RWPE2 (cell line): ENCODE results near the gene PTHLH.

ENCODE experiments used
- ATAC-seq: fragments of 200-7000 bp; cut with Tn5 transposase; 3 replicates; pipeline ENCODE4 v1.9.1; 2021; ENCODE audit warnings: low read depth
- DNase-seq: peaks from one replicate; pipeline ENCODE4 v3.0.0-alpha.2; 2020; ENCODE audit warnings: low spot score
- H3K27ac ChIP-seq: fragments of 450-650 bp; 2 replicates; pipeline ENCODE4 v1.5.1; 2017; ENCODE audit warnings: mild to moderate bottlenecking; ENCODE audit not compliant: poor library complexity, severe bottlenecking
- H3K27me3 ChIP-seq: fragments of 250-450 bp; sonication (Bioruptor Pico); 2 replicates; pipeline ENCODE4 v1.5.1; 2021; ENCODE audit warnings: mild to moderate bottlenecking, moderate library complexity; ENCODE audit not compliant: insufficient read depth, poor library complexity, severe bottlenecking
- H3K36me3 ChIP-seq: fragments of 250-450 bp; sonication (Bioruptor Pico); 2 replicates; pipeline ENCODE4 v1.5.1; 2020; ENCODE audit warnings: low read depth, mild to moderate bottlenecking, moderate library complexity
- H3K4me1 ChIP-seq: fragments of 250-450 bp; sonication (Bioruptor Pico); 2 replicates; pipeline ENCODE4 v1.5.1; 2021; ENCODE audit warnings: mild to moderate bottlenecking, moderate library complexity; ENCODE audit not compliant: insufficient read depth, poor library complexity, severe bottlenecking
- H3K4me3 ChIP-seq: fragments of 250-450 bp; sonication (Bioruptor Pico); 2 replicates; pipeline ENCODE4 v1.5.1; 2021; ENCODE audit warnings: mild to moderate bottlenecking, moderate library complexity; ENCODE audit not compliant: severe bottlenecking
- H3K9me3 ChIP-seq: fragments of 250-450 bp; sonication (Bioruptor Pico); 2 replicates; pipeline ENCODE4 v1.5.1; 2021; ENCODE audit warnings: mild to moderate bottlenecking, moderate library complexity; ENCODE audit not compliant: severe bottlenecking
- TF ChIP-seq, protein P1 (sequence below): fragments of 450-650 bp; IDR thresholded peaks from one replicate; pipeline ENCODE4 v1.5.1; 2017; ENCODE audit warnings: mild to moderate bottlenecking, moderate library complexity; ENCODE audit not compliant: poor library complexity, severe bottlenecking

The PTHLH gene

DNA sequence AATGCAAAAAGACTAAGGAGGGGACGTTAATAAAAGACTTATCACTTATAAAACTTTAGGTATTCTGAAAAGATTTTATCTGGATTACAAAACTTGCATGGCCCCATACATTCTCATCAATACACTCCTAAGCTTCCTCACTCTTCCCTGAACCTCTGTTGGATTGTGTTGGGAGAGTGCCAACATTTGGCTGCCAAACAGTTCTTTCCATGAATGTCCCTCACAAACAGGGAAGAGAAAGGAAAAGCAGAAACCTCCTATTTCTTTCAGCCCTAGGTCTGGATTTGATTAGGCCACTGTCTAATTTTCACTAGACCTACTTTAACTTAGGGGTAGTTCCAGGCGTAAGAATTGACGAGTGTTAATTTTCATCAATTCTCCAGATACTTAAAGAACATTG is 11.7 kb downstream of the PTHLH start:
- TF ChIP-seq, protein P1, sequence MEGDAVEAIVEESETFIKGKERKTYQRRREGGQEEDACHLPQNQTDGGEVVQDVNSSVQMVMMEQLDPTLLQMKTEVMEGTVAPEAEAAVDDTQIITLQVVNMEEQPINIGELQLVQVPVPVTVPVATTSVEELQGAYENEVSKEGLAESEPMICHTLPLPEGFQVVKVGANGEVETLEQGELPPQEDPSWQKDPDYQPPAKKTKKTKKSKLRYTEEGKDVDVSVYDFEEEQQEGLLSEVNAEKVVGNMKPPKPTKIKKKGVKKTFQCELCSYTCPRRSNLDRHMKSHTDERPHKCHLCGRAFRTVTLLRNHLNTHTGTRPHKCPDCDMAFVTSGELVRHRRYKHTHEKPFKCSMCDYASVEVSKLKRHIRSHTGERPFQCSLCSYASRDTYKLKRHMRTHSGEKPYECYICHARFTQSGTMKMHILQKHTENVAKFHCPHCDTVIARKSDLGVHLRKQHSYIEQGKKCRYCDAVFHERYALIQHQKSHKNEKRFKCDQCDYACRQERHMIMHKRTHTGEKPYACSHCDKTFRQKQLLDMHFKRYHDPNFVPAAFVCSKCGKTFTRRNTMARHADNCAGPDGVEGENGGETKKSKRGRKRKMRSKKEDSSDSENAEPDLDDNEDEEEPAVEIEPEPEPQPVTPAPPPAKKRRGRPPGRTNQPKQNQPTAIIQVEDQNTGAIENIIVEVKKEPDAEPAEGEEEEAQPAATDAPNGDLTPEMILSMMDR: no peak
- H3K9me3 ChIP-seq: no peaks in the 10 kb centered on the region
- no peak overlapping the region for H3K4me3 ChIP-seq
- ATAC-seq: no peak
- no peak for DNase-seq
- H3K27ac ChIP-seq: no peak overlapping the region
- peaks cover 8% of the 10 kb centered on the region for H3K4me1 ChIP-seq
- peaks cover 63% of the 10 kb centered on the region for H3K36me3 ChIP-seq
- no peaks in the 10 kb centered on the region for H3K27me3 ChIP-seq

DNA sequence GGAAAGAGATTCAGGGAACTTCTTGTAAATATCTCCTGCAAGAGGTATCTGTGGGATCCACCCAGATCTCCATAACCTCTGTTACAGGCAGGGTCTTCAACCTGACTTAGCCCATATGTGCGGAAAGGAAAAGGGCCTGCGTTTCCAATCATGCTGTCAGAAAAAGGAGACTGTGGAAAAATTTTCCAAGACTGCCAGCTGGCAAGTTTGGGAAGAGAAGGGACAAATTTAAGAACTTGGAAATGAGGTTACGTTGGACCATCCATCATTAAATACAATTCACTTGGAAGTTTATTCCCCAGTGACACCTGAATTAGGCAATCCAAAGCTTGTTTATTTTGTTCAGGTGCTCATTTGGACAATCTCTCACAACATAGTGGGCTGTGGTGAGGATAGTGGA is 13.9 kb downstream of the PTHLH start:
- H3K36me3 ChIP-seq: peaks cover 43% of the 10 kb centered on the region
- no peaks in the 10 kb centered on the region for H3K9me3 ChIP-seq
- DNase-seq (no peak), ATAC-seq (no peak)
- H3K27me3 ChIP-seq: no peaks in the 10 kb centered on the region
- TF ChIP-seq, protein P1: no peak
- H3K27ac ChIP-seq: no peak overlapping the region
- H3K4me1 ChIP-seq: no peaks in the 10 kb centered on the region
- no peak overlapping the region for H3K4me3 ChIP-seq

DNA sequence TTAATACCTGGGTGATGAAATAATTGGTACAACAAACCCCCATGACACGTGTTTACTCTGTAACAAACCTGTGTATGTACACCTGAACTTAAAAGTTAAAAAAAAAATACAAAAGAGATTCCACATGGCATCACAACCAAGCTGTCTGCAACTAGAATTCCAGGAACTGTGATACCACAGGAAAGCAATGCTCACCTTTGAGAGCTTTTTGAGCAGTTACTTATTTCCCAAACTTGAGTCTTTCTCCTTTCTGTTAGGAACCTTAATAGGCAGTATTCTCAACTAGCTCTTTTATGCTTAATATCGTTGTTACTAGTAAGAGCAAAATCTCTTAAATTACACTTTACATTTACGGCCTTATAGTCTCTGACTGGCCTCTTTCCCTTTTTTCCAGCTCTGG is 15.2 kb downstream of the PTHLH start:
- no peak overlapping the region for H3K27ac ChIP-seq
- TF ChIP-seq, protein P1: no peak
- ATAC-seq: no peak

DNA sequence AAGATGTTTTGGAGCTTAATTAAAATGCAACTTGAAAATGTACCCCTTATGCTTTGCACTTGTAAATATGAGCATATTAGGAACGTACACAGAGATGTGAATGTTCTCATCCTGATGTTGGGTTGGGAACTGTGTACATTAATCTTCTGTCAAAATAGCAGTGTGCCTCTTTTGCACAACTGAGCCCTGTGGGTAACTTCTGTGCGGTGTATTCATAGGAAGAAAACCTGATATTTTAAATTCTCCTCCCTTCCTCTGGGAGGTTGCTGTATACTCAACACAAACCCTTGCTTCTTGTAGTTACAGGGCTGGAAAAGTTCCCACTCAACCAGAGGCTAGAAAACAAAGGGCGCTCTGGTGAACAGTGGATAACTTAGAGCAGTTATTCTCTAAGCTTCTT is 18.7 kb downstream of the PTHLH start:
- Histone ChIP-seq H3K9me3 (no peaks in the 10 kb centered on the region), H3K36me3 (peaks cover 2% of the 10 kb centered on the region; the same call in 1 of the 2 replicates), H3K27me3 (no peaks in the 10 kb centered on the region), H3K27ac (no peak overlapping the region), H3K4me3 (no peak overlapping the region), H3K4me1 (no peaks in the 10 kb centered on the region)
- ATAC-seq (no peak), DNase-seq (no peak)
- TF ChIP-seq, protein P1: no peak

More for the DNA sequence above, 15.2 kb downstream of the PTHLH start:
- Histone ChIP-seq H3K27me3 (no peaks in the 10 kb centered on the region), H3K9me3 (no peaks in the 10 kb centered on the region), H3K4me3 (no peak overlapping the region), H3K36me3 (peaks cover 30% of the 10 kb centered on the region), H3K4me1 (no peaks in the 10 kb centered on the region)
- no peak for DNase-seq

DNA sequence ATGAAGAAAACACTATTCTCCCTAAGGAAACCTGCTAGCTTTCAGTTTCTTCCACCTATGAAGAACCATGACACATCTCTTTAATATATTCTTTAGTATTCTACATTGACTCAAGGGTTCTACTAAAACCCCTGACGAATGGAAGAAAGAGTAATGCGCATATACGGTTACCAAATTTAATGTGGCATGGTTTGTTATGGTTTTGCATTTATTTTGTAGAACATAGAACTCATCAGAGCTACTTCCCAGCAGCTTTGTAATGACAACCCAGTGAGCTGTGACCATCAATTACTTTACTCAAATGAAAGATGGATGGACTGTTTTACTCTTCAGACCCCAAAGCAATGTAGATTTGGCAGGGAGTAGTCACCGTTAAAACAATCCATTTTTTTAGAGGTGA is 19.2 kb downstream of the PTHLH start:
- H3K27me3 ChIP-seq: no peaks in the 10 kb centered on the region
- H3K9me3 ChIP-seq: no peaks in the 10 kb centered on the region
- H3K27ac ChIP-seq: no peak overlapping the region
- H3K36me3 ChIP-seq: no peaks in the 10 kb centered on the region
- ATAC-seq: no peak
- no peak overlapping the region for H3K4me3 ChIP-seq
- DNase-seq: no peak
- no peaks in the 10 kb centered on the region for H3K4me1 ChIP-seq
- TF ChIP-seq, protein P1: no peak
